ENCODE measurements around the gene CHAF1A.
A peak's percentile ranks its signal among the peaks of the same experiment; 100 is the strongest.

Gene CHAF1A

DNA sequence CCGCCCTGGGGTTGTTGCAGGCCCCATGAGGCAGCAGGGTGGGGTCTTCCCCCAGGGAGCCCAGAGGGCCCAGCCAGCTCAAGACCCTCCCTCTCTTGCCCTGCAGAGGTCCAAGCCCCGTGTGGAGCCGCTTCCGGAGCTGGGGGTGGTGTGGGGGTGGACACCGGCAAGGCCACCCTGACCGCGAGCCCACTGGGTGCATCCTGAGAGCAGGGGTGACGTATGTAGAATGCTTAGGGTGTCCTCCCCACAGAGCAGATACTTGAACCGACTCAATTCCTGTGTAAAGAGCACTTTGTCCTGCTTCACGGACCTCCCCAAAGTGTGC is 40.3 kb downstream of the CHAF1A start:
- DNase-seq, result no peak

DNA sequence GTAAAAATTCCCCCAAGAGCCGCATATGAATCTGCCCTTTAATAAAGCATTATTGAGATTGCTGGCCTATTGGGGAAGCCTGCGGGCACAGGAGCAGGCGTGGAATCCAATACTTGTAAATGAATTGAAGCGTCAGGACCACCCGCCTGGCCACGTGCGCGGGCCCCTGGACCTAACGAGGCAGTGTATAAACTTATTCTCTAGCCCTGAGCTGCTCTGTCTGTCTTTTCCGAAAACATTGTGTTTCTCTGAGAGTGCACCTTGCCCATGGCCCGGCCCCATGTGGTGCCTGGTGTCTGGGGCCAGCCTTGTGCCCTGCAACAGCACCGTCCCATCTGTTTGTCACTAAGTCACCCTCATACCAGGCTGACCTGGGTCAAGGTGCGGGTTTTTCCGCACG is 40.7 kb downstream of the CHAF1A start:
- no peak for DNase-seq

DNA sequence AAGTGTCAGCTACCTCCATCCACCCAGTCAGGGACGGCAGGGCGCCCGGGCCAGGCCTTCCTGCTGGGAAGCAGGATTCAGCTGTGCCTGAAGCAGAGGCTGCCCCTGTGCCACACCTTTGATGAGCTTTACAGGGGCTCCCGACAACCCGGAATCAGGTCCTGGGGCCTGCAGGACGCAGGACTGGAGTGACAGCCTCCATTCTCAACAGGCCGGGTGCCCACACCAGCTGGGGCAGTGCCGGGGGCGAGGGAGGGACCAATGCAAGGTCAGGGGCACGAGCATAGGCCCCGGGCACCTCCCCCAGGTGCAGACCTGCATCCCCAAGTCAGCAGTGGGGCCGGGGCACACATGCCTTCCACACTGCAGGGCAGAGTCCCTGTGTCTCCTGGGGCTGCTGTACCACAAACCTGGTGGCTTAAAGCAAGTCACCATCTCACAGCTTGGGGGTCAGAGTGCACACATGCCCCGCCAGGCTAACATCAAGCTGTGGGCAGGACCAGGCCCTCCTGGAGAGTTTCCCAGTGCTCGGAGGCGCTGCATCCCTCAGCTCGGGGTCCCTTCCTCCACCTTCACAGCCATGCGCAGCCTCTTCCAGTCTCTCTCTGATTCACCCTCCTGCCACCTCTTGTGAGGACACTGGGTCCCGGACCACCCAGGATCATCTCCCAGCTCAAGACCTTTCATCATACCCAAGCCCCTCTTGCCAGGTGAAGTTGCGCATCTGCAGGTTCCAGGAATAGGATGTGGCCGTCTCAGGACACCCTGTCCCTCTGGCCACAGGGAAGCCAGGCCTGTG is 41.7 kb downstream of the CHAF1A start:
- DNase-seq, result no peak

DNA sequence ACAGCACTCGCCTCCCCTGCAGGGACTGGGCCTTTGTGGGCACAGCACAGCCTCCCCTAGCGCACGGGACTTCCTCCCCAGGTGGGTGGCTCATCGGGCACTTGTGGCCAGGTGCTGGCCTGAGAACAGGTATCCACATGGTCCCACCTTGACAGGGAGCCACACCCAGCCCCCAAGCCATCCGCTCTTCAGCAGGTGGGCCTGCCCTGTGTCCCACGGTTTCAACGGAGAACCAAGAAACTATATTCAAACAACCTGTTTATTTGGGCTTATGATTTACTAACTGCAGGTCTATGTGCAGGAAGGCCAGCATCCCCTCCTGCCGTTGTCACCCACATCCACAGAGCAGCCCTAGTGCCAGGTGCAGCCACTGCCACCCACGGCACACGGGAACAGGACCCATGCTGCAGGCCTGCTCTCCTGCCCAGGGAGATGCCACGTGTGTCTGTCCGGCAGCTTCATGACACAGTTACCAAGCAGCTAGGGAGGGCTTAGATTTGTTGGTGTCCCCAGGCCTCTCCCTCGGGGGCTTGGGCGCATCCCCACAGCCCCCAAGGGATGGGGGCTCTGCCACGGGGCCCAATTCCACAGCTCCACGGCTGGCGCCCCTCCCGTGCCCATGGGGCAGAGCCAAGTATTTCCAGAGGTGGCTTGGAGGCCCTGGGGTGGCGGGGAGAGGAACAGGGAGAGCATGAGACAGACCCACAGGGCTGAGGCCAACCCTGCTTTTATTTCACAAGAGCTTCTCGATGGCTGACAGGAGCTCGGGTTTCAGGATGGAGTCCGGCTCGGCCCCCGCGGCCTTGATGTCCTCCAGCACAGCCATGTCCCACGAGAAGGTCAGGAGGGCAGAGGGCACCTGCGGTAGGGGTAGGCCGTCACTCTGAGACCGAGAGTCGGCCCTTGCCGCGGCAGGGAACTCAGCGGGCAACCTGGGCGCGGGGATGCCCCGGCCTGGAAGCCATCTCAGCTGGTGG is 42.6 kb downstream of the CHAF1A start:
- no peak for DNase-seq

DNA sequence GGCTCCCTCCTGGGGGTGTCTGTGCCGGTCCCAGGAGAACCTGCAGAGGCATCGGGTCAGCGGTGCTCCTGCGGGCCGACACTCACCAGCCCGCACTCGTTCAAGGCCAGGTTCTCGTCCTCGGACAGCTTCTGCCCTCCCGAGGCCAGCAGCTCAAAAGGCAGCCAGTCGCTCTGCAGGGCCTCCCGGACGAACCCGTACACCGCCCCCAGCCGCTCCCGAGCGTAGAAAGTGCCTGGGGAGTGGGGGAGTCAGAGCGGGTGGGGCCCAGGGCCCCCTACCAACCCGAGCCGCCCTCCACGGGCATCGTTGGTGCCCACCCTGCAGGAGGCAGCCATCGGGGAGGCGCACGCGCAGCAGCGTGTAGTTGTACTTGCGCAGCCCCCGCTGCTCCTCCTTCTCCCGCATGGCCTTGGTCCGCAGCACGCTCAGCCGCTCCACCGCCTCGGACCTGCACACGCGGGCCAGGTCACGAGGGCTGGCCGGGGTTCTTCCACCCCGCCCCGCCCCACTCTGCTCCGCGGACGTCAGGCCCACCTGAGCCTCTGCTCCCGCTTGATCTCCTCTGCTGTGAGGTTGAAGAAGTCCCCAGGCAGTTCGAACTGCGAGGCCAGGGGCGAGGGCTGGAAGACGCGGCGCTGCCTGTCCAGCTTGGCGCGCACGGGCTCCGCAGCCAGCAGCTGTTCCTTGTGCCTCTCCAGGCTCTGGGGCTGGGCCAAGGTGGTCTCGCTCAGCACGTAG is 43.7 kb downstream of the CHAF1A start:
- DNase-seq, result no peak

DNA sequence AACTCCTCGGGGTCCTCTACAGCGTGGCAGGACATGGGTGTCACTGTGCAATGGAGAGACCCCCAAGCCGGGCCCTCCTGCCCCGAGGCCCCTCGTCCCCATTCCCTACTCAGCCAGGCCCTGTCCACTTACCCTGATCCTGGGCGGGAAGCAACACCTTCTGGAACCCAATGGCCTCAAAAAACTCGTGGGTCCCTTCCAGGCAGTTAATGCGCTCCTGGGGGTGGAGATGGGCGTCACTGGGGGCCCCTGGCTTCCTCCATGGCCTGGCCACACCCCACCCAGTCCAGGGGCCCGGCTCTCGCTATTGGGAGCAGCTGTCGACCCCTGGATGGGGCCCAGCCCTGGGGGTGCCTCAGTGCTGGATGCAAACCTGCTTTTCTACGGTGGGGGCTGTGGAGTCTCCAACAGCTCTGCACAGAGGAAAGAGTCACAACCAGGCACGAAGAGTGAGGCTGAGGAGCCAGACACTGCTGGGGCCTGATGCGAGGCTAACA is 44.3 kb downstream of the CHAF1A start:
- DNase-seq, result no peak

DNA sequence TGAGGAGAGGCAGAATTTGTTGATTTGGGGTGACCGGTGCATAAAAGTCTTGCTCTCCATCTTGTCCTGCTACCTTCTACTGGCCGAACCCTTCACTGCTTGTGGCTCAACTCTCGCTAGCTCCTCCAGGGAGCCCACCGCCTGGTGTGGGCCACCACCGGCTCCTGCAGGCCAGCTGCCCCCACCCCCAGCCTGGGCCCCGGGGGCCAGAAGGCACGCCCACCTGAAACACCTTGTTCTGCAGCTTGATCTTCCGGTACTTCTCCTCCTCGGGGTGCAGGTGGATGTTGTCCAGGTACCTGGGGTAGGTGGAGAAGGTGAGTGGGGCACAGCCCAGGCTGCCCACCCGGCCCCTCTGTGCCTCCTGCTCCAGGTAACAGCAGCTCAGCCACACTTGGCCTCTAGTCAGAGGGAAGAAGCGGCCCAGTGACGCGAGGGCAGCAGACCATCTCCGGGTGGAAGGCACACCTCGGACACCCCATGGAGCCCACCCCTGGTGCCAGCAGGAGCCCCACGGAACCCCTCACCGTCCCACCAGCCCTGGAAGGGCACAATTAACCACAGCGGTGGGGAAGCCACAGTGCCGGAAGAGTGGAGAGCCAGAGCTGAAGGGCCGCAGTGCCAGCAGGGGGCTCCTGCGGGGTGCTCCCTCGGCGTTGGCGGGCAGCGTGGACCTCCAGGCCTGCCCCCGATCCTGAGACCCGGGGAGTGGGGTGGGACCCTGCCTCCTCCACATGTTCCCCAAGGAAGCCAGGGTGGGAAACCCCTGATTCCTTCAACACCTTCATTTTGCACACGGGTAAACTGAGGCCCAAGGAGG is 45.1 kb downstream of the CHAF1A start:
- DNase-seq, result no peak

DNA sequence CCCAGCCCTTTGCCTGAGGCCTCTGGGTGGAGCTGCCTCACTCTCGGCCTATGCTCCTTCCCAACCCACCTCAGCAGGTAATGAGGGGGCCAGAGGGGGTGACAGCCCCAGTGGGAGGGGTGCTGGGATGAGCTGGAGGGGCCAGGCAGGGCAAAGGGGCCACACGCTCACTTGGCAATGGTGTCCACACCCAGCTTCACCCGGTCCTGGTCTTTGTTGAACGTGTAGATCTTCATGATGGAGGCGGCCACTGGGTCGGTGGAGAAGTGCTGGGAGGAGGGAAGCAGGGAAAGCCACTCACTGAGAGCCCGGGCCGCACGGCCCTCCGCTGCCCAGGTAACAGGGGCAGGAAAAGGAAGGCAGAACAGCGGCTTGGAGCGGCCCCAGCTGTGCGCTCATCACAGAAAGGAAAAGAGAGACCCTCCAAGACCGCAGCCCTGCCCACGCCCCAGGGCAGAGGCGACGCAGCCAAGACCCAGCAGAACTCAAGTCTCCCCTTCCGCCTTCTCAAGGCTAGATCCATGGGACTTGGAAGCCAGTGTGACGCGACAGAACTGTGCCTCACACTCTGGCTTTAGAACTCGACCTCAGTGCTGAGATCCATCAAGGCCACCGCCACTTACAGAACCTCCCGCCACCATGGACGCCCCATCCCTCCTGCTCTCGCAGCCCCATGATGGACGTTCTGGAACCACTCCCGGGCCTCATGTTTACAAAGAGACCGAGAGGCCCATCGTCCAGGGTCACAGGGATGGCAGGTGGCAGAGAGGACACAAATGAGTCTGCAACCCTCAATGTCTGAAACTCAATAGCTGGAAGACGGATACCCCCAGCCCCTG is 45.9 kb downstream of the CHAF1A start:
- no peak for DNase-seq

DNA sequence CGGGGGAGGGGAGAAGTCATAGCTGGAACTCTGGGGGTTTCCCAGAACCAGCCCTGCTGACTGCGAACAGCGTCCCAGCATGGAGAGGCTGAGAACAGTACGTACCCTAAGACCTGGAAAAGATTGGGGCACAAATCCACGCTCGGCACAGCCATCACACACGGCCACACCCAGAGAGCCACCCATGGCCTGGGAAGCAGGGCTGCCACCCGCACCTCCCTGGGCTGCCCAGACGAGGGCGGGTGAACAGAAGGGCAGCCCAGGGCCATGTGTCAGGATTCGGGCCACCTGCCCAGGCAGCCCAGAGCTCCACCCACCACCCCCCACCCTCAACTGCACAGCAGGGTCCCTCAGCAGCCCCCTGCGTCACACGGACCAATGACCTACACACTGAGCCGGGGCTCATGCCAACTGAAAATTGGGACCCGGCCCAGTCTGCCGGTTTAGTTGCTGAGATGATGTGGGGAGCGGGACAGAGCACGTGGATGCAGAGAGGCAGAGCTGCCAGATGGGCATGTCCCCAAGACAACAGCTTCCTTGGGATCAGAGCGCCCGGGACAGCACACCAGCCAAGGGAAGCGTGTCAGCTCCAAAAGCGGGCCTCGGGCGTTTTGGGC is 46.7 kb downstream of the CHAF1A start:
- DNase-seq, result no peak

DNA sequence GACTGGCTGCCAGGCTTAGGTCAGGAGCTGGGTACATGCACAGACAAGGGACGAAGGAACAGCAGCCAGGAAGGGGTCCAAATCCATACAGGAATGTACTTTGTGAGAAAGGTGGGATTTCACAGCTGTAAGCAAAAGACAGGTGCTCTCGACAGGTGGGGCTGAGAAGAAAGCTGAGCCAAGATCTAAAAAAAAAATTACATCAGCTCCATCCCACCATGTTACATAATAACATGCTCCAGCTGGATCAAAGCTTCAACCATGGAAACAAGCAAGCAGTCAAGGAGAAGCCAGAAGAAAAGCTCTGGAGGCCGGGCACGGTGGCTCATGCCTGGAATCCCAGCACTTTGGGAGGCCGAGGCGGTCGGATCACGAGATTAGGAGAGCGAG is 47.2 kb downstream of the CHAF1A start:
- DNase-seq, result no peak

DNA sequence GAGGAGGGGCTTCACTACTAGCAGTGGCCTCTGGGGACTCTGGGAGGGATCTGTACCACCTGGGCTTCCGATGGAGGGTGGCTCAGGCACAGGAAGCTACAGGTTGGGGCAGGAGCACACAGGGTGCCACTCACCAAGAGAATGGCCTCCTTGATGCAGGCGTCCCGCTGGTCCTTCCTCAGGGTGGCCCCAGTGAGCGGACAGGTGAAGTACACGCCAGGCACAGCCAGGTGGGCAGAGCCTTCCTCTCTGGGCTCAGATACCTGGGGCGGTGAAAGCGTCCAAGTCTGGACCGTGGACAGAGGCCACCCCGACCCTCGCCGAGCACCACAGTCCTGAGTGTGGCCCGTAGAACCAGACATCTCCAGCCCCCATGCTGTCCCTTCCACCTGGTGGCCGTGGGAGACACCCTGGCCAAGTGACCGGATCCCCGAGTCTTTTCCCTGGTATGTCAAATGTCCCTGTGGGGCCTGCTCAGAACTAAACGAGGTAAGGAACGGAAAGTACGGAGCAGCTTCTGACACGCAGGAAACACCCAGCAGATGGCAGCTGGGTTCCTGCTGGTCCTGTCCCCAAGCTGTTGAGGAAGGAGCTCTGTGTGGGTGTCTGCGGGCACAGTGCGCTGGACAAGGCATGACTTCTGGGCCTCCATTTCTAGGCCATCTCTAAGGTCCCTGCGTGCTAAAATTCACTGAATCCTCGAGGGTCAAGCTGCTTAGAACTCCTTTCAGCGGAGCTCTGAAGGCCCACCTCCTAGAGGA is 50.0 kb downstream of the CHAF1A start:
- no peak for DNase-seq

DNA sequence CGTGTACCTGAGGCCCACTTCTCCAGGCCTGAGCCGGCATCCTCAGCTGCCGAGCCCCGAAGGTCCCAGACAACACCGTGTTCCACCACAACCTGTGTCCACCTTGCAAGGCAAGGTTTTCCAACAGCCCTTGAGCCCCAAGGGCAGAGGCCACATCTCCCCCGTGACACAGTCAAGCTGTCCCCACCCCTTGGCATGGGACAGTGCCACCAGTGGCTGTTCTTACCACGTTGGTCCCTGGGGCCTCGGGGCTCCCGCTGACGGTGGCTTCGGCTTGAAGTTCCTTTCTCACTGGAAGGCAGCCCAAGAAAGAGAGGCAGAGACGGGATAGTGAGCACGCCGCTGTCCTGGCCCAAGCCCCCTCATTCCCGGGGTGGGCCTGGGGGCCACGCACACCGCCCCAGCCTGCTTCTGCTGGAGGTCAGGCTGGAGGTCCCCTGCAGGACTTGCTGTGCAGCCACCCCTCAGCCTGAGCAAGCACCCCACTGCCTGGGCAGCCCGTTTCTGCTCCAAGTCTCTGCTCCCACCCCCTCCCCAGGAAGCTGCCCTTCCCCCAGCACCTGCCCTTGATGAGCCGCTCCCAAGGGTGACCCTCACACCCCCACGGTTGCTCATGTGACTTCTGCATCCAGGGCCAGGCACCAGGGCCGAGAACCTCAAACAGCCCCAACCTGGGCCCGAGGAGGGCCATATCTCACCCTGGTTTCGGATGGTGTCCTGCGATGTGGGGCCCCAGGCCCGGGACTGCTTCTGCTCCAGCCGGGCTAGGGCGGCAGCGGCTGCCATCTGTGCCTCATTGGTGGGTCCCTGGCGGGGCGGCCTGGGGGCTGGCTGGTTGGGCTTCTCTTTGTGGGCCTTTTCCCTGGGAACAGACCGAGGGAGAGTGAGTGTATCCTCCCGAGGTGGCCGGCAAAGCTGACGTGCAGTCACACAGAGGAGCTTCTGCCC is 51.1 kb downstream of the CHAF1A start:
- no peak for DNase-seq

DNA sequence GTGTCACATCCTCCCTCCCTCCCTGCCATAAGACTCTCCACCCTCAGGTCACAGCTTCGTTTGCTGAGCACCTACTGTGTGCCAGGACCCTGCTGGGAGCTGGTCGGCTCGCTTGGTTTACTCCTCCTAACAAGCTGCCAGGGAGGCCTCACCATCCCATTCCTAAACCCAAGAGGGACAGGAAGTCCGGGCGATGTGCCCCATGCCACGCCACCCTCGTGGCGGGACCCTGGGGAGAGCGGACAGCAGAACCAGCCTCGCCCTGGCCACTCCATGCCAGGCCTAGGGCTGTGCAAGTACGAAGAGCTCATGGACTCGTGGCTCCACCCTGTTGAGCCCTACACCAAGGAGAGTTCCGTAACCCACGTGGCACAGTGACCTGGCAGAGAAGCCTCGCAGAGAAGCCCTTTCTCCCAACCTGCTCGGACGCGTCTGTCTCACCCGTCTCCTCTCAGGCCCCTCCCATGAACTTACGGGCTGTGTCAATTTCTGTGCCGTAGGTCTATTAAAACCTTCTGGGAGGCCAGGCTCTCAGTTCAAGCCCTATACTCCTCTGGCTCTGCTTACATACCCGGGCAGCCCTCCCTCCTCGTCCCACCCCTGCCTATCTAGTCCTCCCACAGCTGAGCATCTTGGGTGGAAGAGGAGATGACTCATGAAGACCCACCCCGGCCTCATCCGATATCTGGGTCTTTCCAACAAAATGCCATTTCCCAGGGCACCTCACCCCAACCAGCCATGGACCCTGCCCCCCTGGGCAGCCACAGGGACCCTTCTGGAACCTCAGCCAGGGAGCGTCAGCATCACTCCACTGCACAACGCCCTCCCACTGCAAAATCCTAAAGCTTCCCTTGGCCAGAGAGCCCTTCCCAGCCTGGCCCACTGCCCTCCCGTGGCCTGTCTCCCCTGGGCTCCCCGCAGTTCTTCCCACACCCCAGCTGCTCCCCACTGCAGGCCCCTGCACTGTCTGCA is 52.6 kb downstream of the CHAF1A start:
- no peak for DNase-seq

DNA sequence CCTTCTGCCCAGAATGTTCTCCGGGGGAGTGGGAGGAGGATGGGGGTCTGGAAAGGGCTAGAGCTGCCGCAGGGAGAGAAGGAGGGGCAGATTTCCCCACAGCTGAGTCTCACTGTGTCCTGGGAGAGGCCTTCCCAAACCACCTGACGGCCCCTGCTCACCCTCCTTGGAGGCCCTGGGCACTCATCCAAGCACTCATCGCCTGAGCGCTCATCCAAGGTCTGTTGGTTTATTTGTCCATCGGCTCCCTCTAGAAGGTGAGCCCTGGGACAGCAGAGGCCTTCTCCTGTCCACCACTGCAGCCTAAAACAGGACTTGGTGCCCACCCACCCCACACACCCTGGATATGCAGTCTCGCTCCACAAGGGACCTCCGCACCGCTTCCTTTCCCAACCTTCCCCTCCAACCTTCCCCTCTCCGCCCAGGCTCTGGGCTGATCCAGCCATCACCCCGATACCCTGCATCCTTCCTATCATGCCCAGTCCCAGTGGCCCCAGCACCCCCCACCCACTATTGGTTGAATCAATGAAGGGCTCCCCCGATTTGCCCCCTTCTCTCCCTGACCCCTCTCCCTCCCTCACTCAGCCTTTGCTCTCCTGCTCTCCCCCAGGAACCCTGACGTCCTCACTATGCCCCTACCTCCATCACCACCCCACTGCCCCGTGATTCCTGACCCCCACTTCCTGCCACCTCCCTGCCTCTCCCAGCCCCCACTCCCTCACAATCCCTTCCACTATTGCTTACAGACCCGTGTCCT is 53.5 kb downstream of the CHAF1A start:
- no peak for DNase-seq

DNA sequence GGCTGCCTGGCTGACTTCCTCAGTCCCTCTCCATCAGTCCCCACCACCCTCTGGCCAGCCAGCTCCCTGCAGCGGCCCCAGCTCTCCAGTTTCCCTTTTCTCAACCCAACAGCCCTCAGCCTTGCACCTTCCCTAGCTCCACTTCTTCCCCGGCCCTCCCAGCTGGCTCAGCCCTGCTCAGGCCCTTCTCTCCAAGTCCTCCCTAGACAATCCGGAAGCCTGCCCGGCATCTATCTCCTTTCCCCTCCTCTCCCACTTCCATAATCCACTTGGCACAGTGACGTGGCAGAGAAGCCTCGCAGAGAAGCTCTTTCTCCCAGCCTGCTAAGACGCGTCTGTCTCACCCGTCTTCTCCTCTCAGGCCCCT is 54.0 kb downstream of the CHAF1A start:
- no peak for DNase-seq

DNA sequence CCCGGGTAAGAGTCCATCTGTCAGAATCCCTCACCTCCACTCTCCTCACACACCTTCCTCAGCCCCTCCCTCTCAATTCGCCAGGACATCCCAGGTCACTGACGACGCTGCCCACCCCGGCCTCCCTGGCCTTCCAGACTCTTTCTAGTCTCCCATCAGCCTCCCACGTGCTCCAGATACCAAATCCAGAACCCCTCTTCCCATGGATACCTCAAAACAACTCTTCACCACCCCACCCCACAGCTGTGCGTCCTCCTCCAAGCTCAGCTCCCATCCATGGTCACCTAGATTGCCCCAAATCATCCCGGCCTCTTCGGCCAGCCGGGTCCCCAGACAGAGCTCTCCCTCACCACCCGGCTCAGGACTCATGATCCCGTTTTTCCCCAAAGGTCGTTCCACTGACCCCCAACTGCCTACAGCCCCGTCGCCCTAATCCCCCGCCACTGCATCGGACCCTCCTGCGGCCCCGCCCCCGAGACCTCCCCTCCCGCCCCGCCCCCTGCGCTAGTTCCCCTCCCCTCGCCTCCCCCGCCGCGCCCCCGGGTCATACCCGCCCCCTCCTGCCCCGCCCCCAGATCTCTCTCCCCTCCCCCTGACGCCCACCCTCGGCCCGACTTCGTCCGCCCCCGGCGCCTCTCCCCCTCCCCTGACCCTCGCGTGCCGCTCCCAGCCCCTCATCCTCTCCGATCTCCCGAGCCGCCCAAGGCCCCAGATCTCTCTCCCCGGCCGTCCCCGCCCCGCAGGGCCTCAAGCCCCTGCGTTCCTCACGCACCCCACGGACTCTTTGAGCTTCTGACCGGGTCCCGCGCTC is 54.6 kb downstream of the CHAF1A start:
- DNase-seq, result peak; percentile 52
